ENCODE data around the gene CREB3L1.

CREB3L1 gene

DNA sequence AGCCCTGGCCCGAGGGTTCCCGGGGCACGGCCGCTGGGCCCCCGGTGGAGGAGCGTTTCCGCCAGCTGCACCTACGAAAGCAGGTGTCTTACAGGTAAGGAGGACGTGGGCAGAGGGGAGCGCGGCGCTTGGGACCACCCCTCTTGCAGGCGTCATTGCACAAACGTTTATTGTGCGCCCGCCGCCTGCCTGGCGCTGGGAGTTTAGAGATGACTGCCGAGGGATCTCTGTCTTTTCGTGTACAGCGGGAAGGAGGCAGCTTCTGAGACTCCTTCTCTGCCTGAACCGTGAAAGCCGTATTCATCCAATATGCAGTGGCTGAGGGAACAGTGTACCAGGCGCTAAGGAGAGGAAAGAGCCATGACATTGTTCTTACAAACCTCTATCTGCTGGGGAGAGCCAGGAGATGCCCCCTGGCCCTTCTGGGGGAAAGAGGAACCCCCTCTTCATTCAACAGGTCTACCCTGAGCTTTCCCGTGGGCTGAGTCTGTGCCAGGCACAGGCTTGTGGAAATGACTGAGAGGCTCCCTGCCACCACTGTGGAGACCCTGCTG, 56.0 kb downstream of the CREB3L1 start:
- TF ChIP-seq, protein P1, sequence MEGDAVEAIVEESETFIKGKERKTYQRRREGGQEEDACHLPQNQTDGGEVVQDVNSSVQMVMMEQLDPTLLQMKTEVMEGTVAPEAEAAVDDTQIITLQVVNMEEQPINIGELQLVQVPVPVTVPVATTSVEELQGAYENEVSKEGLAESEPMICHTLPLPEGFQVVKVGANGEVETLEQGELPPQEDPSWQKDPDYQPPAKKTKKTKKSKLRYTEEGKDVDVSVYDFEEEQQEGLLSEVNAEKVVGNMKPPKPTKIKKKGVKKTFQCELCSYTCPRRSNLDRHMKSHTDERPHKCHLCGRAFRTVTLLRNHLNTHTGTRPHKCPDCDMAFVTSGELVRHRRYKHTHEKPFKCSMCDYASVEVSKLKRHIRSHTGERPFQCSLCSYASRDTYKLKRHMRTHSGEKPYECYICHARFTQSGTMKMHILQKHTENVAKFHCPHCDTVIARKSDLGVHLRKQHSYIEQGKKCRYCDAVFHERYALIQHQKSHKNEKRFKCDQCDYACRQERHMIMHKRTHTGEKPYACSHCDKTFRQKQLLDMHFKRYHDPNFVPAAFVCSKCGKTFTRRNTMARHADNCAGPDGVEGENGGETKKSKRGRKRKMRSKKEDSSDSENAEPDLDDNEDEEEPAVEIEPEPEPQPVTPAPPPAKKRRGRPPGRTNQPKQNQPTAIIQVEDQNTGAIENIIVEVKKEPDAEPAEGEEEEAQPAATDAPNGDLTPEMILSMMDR (IDR thresholded peaks at IDR 0.05; ENCODE audit: insufficient read depth, low read depth, low read length, missing control alignments), result no peak
- DNase-seq (ENCODE audit: low read depth), result no peak
- H3K4me3 ChIP-seq (ENCODE audit: low read depth, low read length), result no peak overlapping the region; the same call in 1 of the 2 replicates

DNA sequence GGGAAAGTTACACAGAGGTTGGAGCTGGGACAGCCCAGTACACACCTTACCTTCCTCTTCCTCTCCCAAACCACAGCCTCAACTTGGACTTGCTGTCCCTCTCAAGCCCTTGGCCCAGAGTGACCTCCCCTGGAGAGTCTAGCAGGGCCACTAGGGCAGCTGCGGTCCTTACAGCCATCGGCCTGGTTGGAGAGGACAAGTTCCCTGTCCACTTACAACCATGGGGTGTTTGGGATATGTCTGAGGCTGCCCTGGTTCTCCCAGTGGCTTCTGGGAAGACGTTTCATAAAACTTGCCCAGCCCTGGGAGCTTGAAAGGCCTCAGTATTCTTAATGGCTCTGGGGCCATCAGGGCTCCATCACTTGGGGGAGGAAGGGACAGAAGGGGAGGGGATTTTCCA, 56.7 kb downstream of the CREB3L1 start:
- H3K4me3 ChIP-seq (ENCODE audit: low read depth, low read length), result no peak overlapping the region
- TF ChIP-seq, protein P1 (IDR thresholded peaks at IDR 0.05; ENCODE audit: insufficient read depth, low read depth, low read length, missing control alignments), result no peak
- no peak for DNase-seq (ENCODE audit: low read depth)

DNA sequence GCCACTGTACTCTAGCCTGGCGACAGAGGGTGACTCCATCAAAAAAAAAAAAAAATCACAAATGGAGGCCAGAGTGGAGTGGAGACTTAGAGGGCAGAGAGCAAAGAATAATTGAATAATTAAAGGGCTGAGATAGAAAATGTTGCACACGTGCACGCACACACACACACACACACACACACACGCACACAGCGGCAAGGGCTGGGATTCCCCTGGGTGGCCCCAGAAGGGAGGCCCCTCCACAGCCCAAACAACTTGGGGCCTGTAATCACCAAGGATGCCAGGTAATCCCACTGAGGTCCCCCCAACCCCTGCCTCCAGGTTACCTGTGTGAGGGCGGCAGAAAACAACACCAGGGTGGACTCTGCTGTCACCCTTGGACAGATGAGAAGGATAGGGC, 57.8 kb downstream of the CREB3L1 start:
- no peak for DNase-seq (ENCODE audit: low read depth)
- no peak overlapping the region for H3K4me3 ChIP-seq (ENCODE audit: low read depth, low read length)
- TF ChIP-seq, protein P1 (IDR thresholded peaks at IDR 0.05; ENCODE audit: insufficient read depth, low read depth, low read length, missing control alignments), result no peak

DNA sequence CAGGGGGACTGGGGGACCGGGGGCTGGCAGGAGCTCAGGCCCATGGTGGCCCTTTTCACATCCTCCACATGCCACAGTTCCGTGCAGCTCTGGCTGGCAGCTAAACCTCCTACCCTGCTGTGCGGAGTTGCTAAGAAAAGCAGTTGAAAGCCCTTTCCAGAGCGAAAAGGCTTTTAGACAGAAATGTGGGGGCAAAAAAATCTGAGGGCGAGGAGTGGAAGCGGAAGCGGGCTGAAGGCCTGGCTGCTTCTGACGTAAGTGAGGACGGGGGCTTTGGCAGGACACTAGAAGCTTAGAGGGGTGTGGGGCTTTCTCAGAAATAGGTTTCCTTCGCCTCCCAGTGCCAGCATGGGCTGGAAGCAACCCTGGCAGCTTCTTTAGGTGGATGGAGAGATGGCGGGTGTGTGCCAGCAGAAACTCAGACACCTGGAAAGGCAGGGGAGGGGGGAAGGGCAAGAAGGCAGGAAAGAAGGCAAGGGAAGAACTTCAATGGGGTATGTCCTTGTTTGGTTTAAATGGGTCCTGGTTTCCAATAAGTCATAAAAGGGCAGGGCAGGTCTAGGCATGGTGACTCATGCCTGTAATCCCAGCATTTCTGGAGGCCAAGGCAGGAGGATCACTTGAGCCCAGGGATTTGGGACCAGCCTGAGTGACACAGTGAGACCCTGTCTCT, 58.6 kb downstream of the CREB3L1 start:
- TF ChIP-seq, protein P1 (IDR thresholded peaks at IDR 0.05; ENCODE audit: insufficient read depth, low read depth, low read length, missing control alignments), result no peak
- no peak for DNase-seq (ENCODE audit: low read depth)
- no peak overlapping the region for H3K4me3 ChIP-seq (ENCODE audit: low read depth, low read length)

DNA sequence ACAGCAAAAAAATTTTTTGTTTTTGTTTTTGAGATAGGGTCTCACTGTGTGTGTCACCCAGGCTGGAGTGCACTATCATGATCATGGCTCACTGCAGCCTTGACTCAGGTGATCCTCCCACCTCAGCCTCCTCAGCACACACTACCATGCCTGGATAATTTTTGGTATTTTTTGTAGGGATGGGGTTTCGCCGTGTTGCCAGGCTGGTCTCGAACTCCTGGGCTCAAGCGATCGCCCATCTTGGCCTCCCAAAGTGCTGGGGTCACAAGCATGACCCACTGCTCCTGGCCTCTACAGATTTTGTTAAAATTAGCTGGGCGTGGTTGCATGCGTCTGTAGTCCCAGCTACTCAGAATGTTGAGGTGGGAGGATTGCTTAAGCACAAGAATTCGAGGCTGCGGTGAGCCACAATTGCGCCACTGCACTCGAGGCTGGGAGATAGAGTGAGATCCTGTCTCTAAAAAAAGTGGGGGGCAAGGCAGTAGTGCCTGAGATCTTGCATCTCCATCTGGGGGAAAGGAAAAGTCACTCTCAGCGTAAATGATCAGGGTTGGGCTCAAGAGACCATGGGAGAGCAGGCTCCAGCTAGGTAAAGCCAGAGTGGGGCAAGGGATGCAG, 59.2 kb downstream of the CREB3L1 start:
- H3K4me3 ChIP-seq (ENCODE audit: low read depth, low read length), result no peak overlapping the region
- no peak for DNase-seq (ENCODE audit: low read depth)
- TF ChIP-seq, protein P1 (IDR thresholded peaks at IDR 0.05; ENCODE audit: insufficient read depth, low read depth, low read length, missing control alignments), result no peak

DNA sequence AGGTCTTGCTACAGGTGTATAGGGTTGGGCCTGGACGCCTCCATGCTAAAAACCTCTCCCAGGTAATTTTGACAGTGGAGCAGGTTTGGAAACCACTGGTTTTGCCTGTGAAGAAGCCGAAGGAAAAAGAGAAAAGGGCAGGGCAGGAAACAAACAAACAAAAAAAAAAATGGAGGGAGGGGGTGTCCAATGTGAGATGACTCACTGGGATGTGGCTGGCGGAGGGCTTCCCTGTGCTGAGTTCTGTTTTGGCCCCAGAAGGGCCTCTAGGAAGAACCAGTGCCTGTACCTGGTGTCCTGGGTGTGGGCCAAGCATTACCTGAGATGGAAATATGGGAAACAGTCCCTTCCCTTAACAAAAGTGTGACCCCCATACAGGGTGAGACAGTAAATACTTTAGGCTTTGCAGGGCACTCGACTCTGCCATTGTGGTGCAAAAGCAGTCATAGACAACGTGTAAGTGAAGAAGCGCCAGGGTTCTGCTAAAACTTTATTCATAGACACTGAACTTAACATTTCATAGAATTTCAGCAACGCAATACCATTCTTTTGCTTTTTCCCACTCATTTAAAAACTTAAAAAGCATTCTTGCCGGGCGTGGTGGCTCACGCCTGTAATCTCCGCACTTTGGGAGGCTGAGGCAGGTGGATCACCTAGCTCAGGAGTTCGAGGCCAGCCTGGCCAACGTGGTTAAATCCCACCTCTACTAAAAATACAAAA, 60.3 kb downstream of the CREB3L1 start:
- TF ChIP-seq, protein P1 (IDR thresholded peaks at IDR 0.05; ENCODE audit: insufficient read depth, low read depth, low read length, missing control alignments), result no peak
- H3K4me3 ChIP-seq (ENCODE audit: low read depth, low read length), result no peak overlapping the region
- DNase-seq (ENCODE audit: low read depth), result no peak

All from GM12865 (cell line).